Astrocyte (in vitro differentiated cells and primary cell): ENCODE measurements around the gene CBLL1. TPM values are rescaled to one million over a fixed set of nuclear protein-coding genes. Genes with fewer than 3 reads are reported as not detected.

ENCODE experiments used
- DNase-seq: peaks from one replicate; pipeline ENCODE4 v3.0.0-alpha.2; 2010; ENCODE audit warnings: low read depth
- FAIRE-seq: peaks from 2 replicates; lab custom pipeline; 2011; peaks lifted over from hg19 to GRCh38; lab: Jason Lieb, UNC
- H2AFZ ChIP-seq: 2 replicates; pipeline ENCODE4 v1.6.0; 2012; ENCODE audit warnings: low read depth, low read length, inconsistent platforms
- H3K27ac ChIP-seq: 2 replicates; pipeline ENCODE4 v1.5.1; 2011; ENCODE audit warnings: low read depth, low read length, inconsistent platforms
- H3K27me3 ChIP-seq: 2 replicates; pipeline ENCODE4 v1.6.0; 2011; ENCODE audit warnings: low read length, inconsistent platforms; ENCODE audit not compliant: insufficient read depth
- H3K36me3 ChIP-seq: 2 replicates; pipeline ENCODE4 v1.5.1; 2011; ENCODE audit warnings: low read length, inconsistent platforms; ENCODE audit not compliant: insufficient read depth
- H3K4me1 ChIP-seq: 2 replicates; pipeline ENCODE4 v1.5.1; 2011; ENCODE audit warnings: low read length, inconsistent platforms; ENCODE audit not compliant: insufficient read depth
- H3K4me2 ChIP-seq: 2 replicates; pipeline ENCODE4 v1.6.0; 2012; ENCODE audit warnings: low read length, inconsistent platforms
- H3K4me3 ChIP-seq: 2 replicates; pipeline ENCODE4 v1.5.1; 2011; ENCODE audit warnings: low read depth, mild to moderate bottlenecking, low read length, inconsistent platforms; ENCODE audit not compliant: insufficient read depth
- H3K79me2 ChIP-seq: 2 replicates; pipeline ENCODE4 v1.6.0; 2012; ENCODE audit warnings: mild to moderate bottlenecking, low read length, inconsistent platforms; ENCODE audit not compliant: insufficient read depth
- H3K9ac ChIP-seq: 2 replicates; pipeline ENCODE4 v1.6.0; 2012; ENCODE audit warnings: mild to moderate bottlenecking, low read length, inconsistent platforms
- H3K9me3 ChIP-seq: 2 replicates; pipeline ENCODE4 v1.5.1; 2012; ENCODE audit warnings: low read depth, mild to moderate bottlenecking, low read length, inconsistent platforms; ENCODE audit not compliant: insufficient read depth
- H4K20me1 ChIP-seq: 2 replicates; pipeline ENCODE4 v1.6.0; 2012; ENCODE audit warnings: low read length, inconsistent platforms; ENCODE audit not compliant: insufficient read depth
- H3K27ac Mint-ChIP-seq: one replicate; pipeline ENCODE4 v1.8.0; 2021; ENCODE audit warnings: mild to moderate bottlenecking, mixed read lengths; ENCODE audit not compliant: unreplicated experiment
- H3K27me3 Mint-ChIP-seq: one replicate; pipeline ENCODE4 v1.8.0; 2021; ENCODE audit warnings: low read depth, mixed read lengths; ENCODE audit not compliant: unreplicated experiment
- H3K36me3 Mint-ChIP-seq: one replicate; pipeline ENCODE4 v1.8.0; 2021; ENCODE audit warnings: low read depth, mixed read lengths; ENCODE audit not compliant: unreplicated experiment
- H3K4me1 Mint-ChIP-seq: one replicate; pipeline ENCODE4 v1.8.0; 2021; ENCODE audit warnings: low read depth, mixed read lengths; ENCODE audit not compliant: unreplicated experiment
- H3K4me3 Mint-ChIP-seq: one replicate; pipeline ENCODE4 v1.8.0; 2021; ENCODE audit warnings: mild to moderate bottlenecking, moderate library complexity, mixed read lengths; ENCODE audit not compliant: unreplicated experiment
- H3K9me3 Mint-ChIP-seq: one replicate; pipeline ENCODE4 v1.8.0; 2021; ENCODE audit warnings: mild to moderate bottlenecking, mixed read lengths; ENCODE audit not compliant: unreplicated experiment
- EZH2 ChIP-seq: IDR thresholded peaks from 2 replicates; pipeline ENCODE4 v1.6.1; 2012; ENCODE audit warnings: mild to moderate bottlenecking, low read length, inconsistent platforms; ENCODE audit not compliant: insufficient read depth
- total RNA-seq: library from RNA; stranded (reverse); gene quantifications from 2 replicates; pipeline ENCODE4 v1.2.1, GENCODE V29; 2021
- TF ChIP-seq, protein P1 (sequence below): IDR thresholded peaks from 2 replicates; pipeline ENCODE4 v1.5.1; 2011; ENCODE audit warnings: low read depth, mild to moderate bottlenecking, inconsistent platforms, low read length, moderate library complexity; ENCODE audit not compliant: insufficient read depth

CBLL1 gene
- total RNA-seq, 1 donor from 2014 or later: 27.3 TPM

DNA sequence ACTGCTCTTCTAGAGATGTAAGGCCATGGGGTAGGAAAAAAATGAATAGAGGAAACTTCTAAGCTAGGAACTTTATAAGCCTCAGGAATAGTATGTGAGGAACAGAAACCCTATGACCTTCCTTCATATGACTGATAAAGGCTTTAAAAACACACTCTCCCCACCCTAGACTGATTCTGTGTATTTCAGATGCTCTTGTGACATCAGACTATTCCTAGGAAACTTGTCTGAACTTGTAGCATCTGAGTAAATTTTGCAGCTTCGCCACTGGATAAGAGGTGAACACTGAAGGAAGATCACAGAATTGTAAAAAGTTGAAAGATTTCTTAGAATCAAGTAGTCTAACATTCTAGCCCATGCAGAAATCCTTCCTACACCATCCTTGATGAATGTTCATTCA, 31.0 kb upstream of the CBLL1 start:
- no peak overlapping the region for H3K27ac Mint-ChIP-seq
- TF ChIP-seq, protein P1, sequence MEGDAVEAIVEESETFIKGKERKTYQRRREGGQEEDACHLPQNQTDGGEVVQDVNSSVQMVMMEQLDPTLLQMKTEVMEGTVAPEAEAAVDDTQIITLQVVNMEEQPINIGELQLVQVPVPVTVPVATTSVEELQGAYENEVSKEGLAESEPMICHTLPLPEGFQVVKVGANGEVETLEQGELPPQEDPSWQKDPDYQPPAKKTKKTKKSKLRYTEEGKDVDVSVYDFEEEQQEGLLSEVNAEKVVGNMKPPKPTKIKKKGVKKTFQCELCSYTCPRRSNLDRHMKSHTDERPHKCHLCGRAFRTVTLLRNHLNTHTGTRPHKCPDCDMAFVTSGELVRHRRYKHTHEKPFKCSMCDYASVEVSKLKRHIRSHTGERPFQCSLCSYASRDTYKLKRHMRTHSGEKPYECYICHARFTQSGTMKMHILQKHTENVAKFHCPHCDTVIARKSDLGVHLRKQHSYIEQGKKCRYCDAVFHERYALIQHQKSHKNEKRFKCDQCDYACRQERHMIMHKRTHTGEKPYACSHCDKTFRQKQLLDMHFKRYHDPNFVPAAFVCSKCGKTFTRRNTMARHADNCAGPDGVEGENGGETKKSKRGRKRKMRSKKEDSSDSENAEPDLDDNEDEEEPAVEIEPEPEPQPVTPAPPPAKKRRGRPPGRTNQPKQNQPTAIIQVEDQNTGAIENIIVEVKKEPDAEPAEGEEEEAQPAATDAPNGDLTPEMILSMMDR: no peak
- no peak for TF ChIP-seq EZH2
- H3K9me3 Mint-ChIP-seq: no peaks in the 10 kb centered on the region
- no peak overlapping the region for H3K4me3 Mint-ChIP-seq
- H3K36me3 Mint-ChIP-seq: no peaks in the 10 kb centered on the region
- Histone ChIP-seq H3K27ac (no peak overlapping the region), H4K20me1 (no peaks in the 10 kb centered on the region), H3K27me3 (no peaks in the 10 kb centered on the region), H3K36me3 (no peaks in the 10 kb centered on the region), H2AFZ (no peak overlapping the region), H3K9ac (no peak overlapping the region), H3K4me3 (no peak overlapping the region), H3K79me2 (no peaks in the 10 kb centered on the region), H3K4me2 (no peak overlapping the region), H3K9me3 (no peaks in the 10 kb centered on the region), H3K4me1 (no peaks in the 10 kb centered on the region)
- H3K4me1 Mint-ChIP-seq: peaks cover 16% of the 10 kb centered on the region
- FAIRE-seq (no peak), DNase-seq (no peak)
- H3K27me3 Mint-ChIP-seq: no peaks in the 10 kb centered on the region

DNA sequence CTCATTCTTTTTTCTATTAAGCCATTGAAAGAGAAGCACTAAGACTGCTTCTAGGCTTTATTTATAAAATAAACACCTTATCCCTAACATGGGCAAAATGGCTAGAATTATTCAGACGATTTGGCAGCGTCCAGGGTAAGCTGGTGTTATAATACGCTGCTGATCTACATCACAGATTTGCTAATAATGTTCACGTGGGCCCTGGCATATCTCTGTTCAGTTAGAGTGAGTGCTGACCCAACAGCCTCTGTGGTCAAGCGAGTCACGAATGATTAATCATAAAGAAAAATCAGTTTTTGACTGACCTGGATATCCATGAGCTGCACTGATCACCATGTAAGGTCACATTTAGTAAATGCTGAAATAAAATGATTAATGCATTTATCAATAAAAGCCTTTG, 28.4 kb upstream of the CBLL1 start:
- Histone ChIP-seq H3K36me3 (no peaks in the 10 kb centered on the region), H4K20me1 (no peaks in the 10 kb centered on the region), H3K27ac (no peak overlapping the region), H3K9me3 (no peaks in the 10 kb centered on the region), H3K4me2 (no peak overlapping the region), H3K4me1 (no peaks in the 10 kb centered on the region), H3K4me3 (no peak overlapping the region), H2AFZ (no peak overlapping the region), H3K9ac (no peak overlapping the region), H3K79me2 (no peaks in the 10 kb centered on the region), H3K27me3 (no peaks in the 10 kb centered on the region)
- no peaks in the 10 kb centered on the region for H3K9me3 Mint-ChIP-seq
- FAIRE-seq (peak; percentile 62), DNase-seq (peak; percentile 50)
- H3K4me3 Mint-ChIP-seq: no peak overlapping the region
- no peak for TF ChIP-seq EZH2
- TF ChIP-seq, protein P1: no peak
- H3K4me1 Mint-ChIP-seq: peaks cover 23% of the 10 kb centered on the region
- no peak overlapping the region for H3K27ac Mint-ChIP-seq
- no peaks in the 10 kb centered on the region for H3K36me3 Mint-ChIP-seq
- no peaks in the 10 kb centered on the region for H3K27me3 Mint-ChIP-seq

DNA sequence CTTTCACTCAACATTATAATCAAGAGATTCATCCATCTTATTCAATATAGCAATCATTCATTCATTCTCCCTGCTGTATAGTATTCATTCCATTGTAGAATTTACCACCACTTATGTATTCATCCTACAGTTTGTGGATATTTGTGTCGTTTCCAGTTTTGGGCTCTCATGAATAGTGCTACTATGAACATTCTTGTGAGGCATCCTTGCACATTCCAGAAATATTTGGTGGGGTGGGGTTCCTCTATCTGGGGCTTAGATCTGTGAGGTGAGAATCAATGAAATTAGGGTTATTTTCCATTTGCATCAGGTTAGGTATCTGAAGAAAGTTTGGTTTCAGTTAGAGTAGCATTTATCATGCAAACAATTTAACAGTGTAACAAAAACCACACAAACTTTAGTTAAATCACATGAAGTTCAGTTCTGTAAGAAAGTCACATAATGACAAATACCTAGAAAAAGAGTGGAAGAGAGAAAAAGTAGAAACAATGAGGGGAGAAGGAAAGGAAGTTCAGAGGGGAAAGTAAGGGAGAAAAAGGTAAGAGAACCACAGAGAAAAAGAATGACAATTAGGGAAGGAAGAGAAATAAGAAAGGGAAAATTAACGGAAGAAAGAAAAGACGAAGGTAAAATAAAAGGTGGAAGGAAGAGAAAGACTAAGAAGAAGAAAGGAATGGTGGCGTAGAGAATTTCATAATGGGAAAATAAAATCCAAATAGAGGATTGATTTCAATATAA, 25.3 kb upstream of the CBLL1 start:
- H3K4me3 Mint-ChIP-seq: no peak overlapping the region
- Histone ChIP-seq H3K9me3 (no peaks in the 10 kb centered on the region), H2AFZ (no peak overlapping the region), H3K4me2 (no peak overlapping the region), H3K4me1 (no peaks in the 10 kb centered on the region), H3K27ac (no peak overlapping the region), H3K79me2 (no peaks in the 10 kb centered on the region), H3K36me3 (no peaks in the 10 kb centered on the region), H3K9ac (no peak overlapping the region), H4K20me1 (no peaks in the 10 kb centered on the region), H3K27me3 (no peaks in the 10 kb centered on the region), H3K4me3 (no peak overlapping the region)
- no peaks in the 10 kb centered on the region for H3K27me3 Mint-ChIP-seq
- H3K36me3 Mint-ChIP-seq: no peaks in the 10 kb centered on the region
- peaks cover 12% of the 10 kb centered on the region for H3K4me1 Mint-ChIP-seq
- H3K9me3 Mint-ChIP-seq: no peaks in the 10 kb centered on the region
- DNase-seq: no peak
- no peak for FAIRE-seq
- TF ChIP-seq, protein P1: no peak
- TF ChIP-seq EZH2: no peak
- peak overlapping the region; percentile 37 for H3K27ac Mint-ChIP-seq
